NB4 (cell line): Measurements from ENCODE around the gene SMAD4.

ENCODE experiments used
- DNase-seq: peaks from one replicate; pipeline ENCODE4 v3.0.0; 2010; ENCODE audit warnings: low read depth
- H3K4me3 ChIP-seq: one replicate; pipeline ENCODE4 v1.5.1; 2011; ENCODE audit warnings: mild to moderate bottlenecking, low read depth, low read length, moderate library complexity
- CTCF ChIP-seq: IDR thresholded peaks from one replicate; pipeline ENCODE4 v1.5.1; 2012; ENCODE audit warnings: low read depth, low read length
- MAX ChIP-seq: IDR thresholded peaks from 2 replicates; pipeline ENCODE4 v1.6.1; 2011; ENCODE audit warnings: low read depth, low read length
- MYC ChIP-seq: IDR thresholded peaks from 2 replicates; pipeline ENCODE4 v1.6.1; 2011; ENCODE audit warnings: low read depth, low read length
- POLR2A ChIP-seq: IDR thresholded peaks from 2 replicates; pipeline ENCODE4 v1.6.1; 2011; ENCODE audit warnings: mild to moderate bottlenecking; ENCODE audit not compliant: insufficient read length; ENCODE audit errors: extremely low read depth

Gene SMAD4

GRCh38 chr18:51098513-51098912, 68.5 kb downstream of the SMAD4 start:
- H3K4me3 ChIP-seq, result no peak overlapping the region
- no peak for DNase-seq
- no peak for TF ChIP-seq CTCF
- TF ChIP-seq POLR2A, result no peak
- TF ChIP-seq MAX, result no peak
- no peak for TF ChIP-seq MYC

- TF ChIP-seq CTCF (no peak), MAX (no peak), POLR2A (no peak), MYC (no peak)
- DNase-seq, result no peak
- no peak overlapping the region for H3K4me3 ChIP-seq
Measured at GRCh38 chr18:51100385-51101120, 70.5 kb downstream of the SMAD4 start.

GRCh38 chr18:51107082-51107481, 77.1 kb downstream of the SMAD4 start:
- no peak overlapping the region for H3K4me3 ChIP-seq
- peak; percentile 14 for DNase-seq
- TF ChIP-seq POLR2A (no peak), MYC (no peak), CTCF (no peak), MAX (no peak)

GRCh38 chr18:51107598-51108305, 77.7 kb downstream of the SMAD4 start:
- H3K4me3 ChIP-seq, result no peak overlapping the region
- no peak for TF ChIP-seq MAX
- TF ChIP-seq CTCF, result no peak
- no peak for TF ChIP-seq POLR2A
- TF ChIP-seq MYC, result no peak
- peak; percentile 27 for DNase-seq

- H3K4me3 ChIP-seq, result no peak overlapping the region
- TF ChIP-seq MAX (no peak), MYC (no peak), POLR2A (no peak), CTCF (no peak)
- no peak for DNase-seq
Measured at GRCh38 chr18:51108330-51108729, 78.3 kb downstream of the SMAD4 start.
